ENCODE results near the gene MAP3K20.

- TF ChIP-seq MAX (CRISPR knock-in tag; IDR thresholded peaks at IDR 0.05) (no peak), CTCF (IDR thresholded peaks at IDR 0.05) (no peak), CBFB (CRISPR knock-in tag; IDR thresholded peaks at IDR 0.05; ENCODE audit: low read depth) (no peak), TP53 (CRISPR knock-in tag; IDR thresholded peaks at IDR 0.05) (no peak), ZNF512 (CRISPR knock-in tag; IDR thresholded peaks at IDR 0.05; ENCODE audit: borderline replicate concordance) (no peak), ERG (CRISPR knock-in tag; IDR thresholded peaks at IDR 0.05) (no peak), E2F5 (CRISPR knock-in tag; IDR thresholded peaks at IDR 0.05) (no peak), ZNF121 (CRISPR knock-in tag; IDR thresholded peaks at IDR 0.05) (no peak), JUN (CRISPR knock-in tag; IDR thresholded peaks at IDR 0.05) (no peak)
These were observed 31.6 kb upstream of the MAP3K20 start for GRCh38 chr2:173043897-173044519.

Data from WTC11 (cell line).